GM21360 (cell line): Measurements from ENCODE around the gene PEX6.

Experiments
- ATAC-seq: cut with Tn5 transposase; IDR thresholded peaks from one replicate; pipeline ENCODE4 v1.9.1; 2021; ENCODE audit warnings: mild to moderate bottlenecking, moderate library complexity; ENCODE audit not compliant: unreplicated experiment

PEX6 gene

GRCh38 chr6:42978839-42979522 lies at the start of gene PEX6:
TSS of gene PEX6 (minus strand) at chr6:42979181. CDS start at chr6:42979150, 31 bp downstream.
- peak; percentile 73 for ATAC-seq

GRCh38 chr6:43026365-43026764 lies 47.4 kb upstream of the PEX6 start:
- ATAC-seq = no peak

GRCh38 chr6:43024436-43024835 lies 45.5 kb upstream of the PEX6 start:
- no peak for ATAC-seq

GRCh38 chr6:43021270-43022047 lies 42.5 kb upstream of the PEX6 start, which contains the start of gene RRP36:
TSS of gene RRP36 (plus strand) at chr6:43021623. CDS start at chr6:43021655, 32 bp downstream.
- ATAC-seq = no peak

- ATAC-seq = no peak
These were observed 41.9 kb upstream of the PEX6 start for GRCh38 chr6:43020847-43021246.

DNA sequence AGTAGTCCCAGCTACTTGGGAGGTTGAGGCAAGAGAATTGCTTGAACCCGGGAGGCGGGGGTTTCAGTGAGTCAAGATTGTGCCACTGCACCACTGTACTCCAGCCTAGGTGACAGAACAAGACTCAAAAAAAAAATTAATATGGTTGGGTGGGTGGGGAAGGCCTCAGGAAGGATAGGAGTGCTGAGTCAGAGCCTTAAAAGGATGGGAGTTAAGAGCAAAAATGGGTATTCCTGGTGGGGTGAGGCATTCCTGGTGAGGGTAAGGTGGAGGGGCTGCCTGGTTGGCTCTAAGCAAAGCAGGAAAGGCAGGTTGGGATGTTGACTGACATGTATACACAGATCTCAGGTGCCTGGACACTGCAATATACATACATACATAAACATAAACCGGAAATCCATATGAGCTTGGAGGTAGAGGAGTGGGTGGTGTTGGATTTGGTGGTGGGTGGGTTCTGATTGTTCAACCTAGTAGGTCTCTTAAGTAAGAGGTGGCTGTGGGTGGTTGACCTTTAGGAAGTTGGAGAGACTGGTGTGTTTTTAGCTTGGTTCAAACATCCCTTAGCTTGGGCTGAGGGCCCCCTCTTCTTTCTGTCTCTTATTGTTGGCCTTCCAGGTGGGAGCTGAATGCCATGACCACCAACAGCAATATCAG lies 41.2 kb upstream of the PEX6 start:
- ATAC-seq = no peak

DNA sequence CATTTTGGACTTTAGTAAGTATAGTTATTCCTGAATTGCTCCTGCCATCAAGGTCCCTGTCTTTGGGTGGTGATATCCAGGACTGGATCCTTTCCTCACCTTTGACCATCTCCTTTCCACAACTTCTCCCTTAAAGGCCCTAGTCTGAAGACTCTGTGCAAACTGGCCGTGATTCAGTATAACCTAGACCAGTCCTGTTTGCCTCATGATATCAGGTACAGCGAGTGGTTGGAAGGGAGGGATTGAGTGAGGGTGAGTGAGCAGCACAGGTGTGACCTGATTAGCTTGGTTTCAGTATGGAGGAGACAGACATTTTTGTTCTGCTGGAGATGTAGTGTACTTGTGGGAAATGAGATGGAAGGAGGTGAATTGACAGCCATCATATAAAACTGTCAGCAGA lies 40.2 kb upstream of the PEX6 start:
- no peak for ATAC-seq

DNA sequence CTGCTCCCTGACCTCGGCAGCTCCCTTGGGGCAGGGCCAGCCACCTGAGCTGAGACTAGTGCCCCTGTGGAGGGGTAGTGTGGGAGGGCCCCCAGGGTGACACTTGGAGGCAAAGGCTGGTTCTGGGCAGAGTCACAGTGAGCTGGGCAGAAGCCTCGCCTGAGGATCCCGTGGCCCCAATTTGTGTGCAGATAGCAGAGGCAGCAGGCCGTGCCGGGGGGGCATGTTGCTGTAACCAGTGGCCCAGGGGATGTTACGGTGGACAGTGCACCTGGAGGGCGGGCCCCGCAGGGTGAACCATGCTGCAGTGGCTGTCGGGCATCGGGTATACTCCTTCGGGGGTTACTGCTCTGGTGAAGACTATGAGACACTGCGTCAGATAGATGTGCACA lies 38.0 kb upstream of the PEX6 start:
- ATAC-seq = no peak

- no peak for ATAC-seq
These were observed 37.4 kb upstream of the PEX6 start for GRCh38 chr6:43016176-43016942.

- no peak for ATAC-seq
These were observed 35.5 kb upstream of the PEX6 start for GRCh38 chr6:43014434-43014909.

DNA sequence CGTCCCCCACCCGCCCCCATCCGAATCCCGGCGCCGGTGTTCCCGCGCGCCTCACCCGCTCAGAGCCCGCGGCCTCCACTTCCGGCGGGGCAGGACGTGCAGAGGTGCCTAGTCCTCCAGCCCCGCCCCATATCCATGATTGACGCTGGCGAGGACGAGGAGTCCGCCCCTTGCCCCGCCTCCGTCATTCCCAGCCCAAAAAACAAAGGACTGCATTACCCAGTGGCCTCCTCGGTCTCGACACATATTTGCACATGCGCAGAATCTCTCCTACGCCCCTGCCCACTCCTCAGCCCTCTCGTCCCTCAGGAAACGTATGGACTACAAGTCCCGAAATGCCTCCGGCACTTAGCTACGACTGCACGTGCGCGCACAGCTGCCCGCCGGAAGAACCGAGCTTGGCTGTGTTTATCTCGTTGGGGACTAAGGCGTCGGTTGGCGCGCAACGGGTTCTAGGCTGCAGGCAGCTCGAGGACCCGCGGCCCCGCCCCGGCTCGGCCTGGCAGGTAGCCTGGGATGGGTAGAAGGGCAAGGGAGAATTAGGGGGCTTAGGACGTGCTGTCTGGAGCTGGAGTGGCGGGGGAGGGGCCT lies 35.0 kb upstream of the PEX6 start, which contains the start of the genes KLHDC3 and MEA1:
KLHDC3 (plus strand) TSS at position 407 of the 591 bp plus-strand sequence. CDS start 2,944 bp downstream, outside the sequence.
MEA1 (minus strand) TSS at position 104 of the 591 bp plus-strand sequence. CDS start 133 bp downstream, outside the sequence.
- ATAC-seq = peak; percentile 86

DNA sequence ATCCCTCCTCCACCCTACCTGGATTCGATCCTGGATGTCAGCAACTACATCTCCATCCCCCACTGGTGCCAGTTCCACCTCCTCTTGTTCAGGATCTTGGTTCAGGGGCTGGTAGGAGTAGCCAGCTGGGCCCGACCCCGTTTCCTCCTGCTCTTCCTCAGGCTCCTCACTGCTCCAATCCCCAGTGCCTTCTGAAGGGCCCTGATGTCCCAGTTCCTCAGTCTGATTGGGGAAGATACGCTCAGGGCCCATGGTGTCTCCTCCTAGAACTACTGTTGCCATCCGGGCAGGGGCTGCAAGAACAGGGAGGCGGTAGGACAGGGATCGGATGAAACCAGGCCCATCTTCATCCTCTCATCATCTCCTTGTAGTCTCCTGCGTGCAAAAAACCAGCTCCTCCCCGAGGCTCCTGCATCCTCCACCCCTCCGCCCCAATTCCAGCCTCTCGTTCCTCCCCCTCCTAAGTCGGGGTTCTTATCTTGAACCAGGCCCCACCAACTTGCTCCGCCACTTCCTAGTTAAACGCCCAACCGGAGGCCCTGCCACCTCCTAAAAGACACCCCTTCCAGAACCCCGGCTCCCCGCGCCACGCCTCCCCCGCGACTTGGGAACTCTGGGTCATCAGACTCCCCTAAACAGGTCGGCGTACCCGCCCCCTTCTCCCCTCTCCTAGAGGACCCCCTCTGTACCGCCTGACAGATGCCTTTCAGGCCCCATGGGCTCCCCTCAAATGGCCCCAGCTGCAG lies 34.3 kb upstream of the PEX6 start:
- peak; percentile 21 for ATAC-seq

GRCh38 chr6:43012364-43012763 lies 33.4 kb upstream of the PEX6 start:
- ATAC-seq = no peak

GRCh38 chr6:43011207-43011606 lies 32.2 kb upstream of the PEX6 start:
- no peak for ATAC-seq

GRCh38 chr6:43009124-43009523 lies 30.1 kb upstream of the PEX6 start:
- ATAC-seq = no peak

GRCh38 chr6:43007126-43007525 lies 28.1 kb upstream of the PEX6 start:
- ATAC-seq = no peak

GRCh38 chr6:43006251-43006650 lies 27.3 kb upstream of the PEX6 start:
- ATAC-seq = no peak

- ATAC-seq = no peak
These were observed 26.9 kb upstream of the PEX6 start for GRCh38 chr6:43005844-43006243.

DNA sequence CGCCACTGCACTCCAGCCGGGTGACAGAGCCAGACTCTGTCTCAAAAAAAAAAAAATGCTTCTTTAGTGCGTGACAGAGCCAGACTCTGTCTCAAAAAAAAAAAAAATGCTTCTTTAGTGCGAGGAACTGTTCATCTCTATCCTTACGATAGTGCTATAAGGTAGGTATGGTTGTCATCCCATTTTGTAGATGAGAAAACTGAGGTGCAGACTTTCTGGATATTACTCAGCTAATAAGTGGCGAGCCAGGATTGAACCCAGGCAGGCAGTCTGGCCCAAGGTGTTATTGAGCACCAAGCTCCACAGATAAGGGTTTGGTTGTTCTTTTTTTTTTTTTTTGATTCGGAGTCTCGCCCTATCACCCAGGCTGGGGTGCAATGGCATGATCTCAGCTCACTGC lies 22.9 kb upstream of the PEX6 start:
- no peak for ATAC-seq
